GM13977 (cell line): ENCODE results near the gene GCNA.

ENCODE experiments used
- DNase-seq: peaks from one replicate; pipeline ENCODE4 v3.0.0; 2012; ENCODE audit warnings: low spot score
- CTCF ChIP-seq: IDR thresholded peaks from 2 replicates; pipeline ENCODE4 v1.5.1; 2012; ENCODE audit warnings: mild to moderate bottlenecking, control low read depth; ENCODE audit not compliant: insufficient read depth; ENCODE audit errors: extremely low read depth, missing control alignments
- in situ Hi-C: fragments of 300-500 bp; cut with MboI; formaldehyde crosslinking; loops from one replicate; pipeline ENCODE4 v1.12.0; 2022; ENCODE audit warnings: low sequenced_read_pairs, low pct_unique_long_range_greater_than_20kb, mixed read lengths, inconsistent platforms; ENCODE audit not compliant: unreplicated experiment

The GCNA gene, protein sequence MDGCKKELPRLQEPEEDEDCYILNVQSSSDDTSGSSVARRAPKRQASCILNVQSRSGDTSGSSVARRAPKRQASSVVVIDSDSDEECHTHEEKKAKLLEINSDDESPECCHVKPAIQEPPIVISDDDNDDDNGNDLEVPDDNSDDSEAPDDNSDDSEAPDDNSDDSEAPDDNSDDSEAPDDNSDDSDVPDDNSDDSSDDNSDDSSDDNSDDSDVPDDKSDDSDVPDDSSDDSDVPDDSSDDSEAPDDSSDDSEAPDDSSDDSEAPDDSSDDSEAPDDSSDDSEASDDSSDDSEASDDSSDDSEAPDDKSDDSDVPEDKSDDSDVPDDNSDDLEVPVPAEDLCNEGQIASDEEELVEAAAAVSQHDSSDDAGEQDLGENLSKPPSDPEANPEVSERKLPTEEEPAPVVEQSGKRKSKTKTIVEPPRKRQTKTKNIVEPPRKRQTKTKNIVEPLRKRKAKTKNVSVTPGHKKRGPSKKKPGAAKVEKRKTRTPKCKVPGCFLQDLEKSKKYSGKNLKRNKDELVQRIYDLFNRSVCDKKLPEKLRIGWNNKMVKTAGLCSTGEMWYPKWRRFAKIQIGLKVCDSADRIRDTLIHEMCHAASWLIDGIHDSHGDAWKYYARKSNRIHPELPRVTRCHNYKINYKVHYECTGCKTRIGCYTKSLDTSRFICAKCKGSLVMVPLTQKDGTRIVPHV

GRCh38 chrX:71578253-71579135 is at the start of gene GCNA:
Gene GCNA, plus strand, starts transcription at chrX:71578437. Its CDS starts 2,385 bp downstream, at chrX:71580822.
- TF ChIP-seq CTCF = no peak
- peak; percentile 30 for DNase-seq
- in situ Hi-C loops = no loop called here

DNA sequence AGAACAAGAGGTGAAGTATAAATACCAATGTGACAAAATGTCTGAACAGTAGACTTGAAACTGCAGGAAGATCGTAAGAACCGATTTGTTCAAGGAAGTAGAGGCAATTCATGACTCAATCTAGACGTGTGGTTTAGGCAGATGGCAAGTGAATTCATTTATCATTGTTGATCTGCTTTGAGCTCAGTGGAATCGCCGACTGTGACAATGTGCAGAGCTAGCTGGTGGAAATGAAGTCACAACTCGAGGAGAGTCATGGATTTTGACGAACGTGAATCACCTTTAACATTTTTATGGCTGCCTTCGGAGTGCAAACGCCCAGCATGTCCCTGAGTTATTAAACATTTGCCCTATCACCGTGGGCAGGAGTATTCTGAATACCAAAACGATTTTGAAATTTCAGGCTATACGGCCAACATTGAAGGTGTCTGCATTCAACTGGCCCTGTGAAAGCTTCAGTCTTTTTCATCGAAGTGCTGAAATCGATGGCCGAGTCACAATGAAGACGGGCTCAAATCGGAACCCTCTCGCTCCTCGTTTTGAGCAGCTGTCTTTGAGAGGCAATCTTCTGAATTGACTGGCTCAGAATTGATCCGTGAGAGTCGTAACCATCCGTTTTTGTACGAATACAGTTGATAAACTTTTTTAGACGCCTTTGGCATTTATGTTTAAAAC is 46.0 kb upstream of the GCNA start:
- in situ Hi-C loops = no loop called here
- TF ChIP-seq CTCF = no peak
- DNase-seq = no peak

DNA sequence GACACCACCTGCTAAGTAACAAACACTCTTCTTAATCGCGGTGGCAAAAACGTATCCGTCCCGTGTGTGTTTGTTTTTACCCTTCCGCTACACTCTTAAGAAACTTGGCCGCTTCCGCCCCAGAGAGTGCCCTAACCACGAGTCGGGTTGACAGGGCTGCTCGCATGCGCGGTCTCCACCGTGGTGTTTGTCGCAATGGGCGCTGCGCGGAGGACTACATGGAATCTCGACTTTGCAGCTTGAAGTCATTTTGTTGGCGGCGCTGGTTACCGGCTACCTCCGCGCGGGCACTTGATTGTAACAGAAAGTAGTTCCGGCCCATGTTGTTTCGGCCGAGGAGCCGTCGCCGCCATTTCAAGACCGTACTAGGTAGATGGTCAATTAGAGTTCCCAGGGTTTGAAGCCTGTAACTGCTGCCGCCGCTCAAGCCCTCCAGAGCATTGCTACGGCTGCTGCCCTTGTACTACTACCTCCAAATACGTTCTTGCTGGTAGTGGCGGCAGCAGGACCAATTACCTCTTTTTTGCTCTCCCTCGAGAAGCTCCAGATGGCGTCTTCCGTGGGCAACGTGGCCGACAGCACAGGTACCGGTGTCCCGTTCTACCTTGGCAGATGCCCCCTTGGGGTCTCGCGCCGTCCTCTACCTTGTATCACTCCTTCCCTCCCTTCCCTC is 45.3 kb upstream of the GCNA start, which contains the start of gene OGT:
Gene OGT, plus strand, starts transcription at position 352 of the 673 bp plus-strand sequence. Its CDS starts 196 bp downstream, at position 548.
- in situ Hi-C loops = no loop called here
- peak; percentile 60 for DNase-seq
- TF ChIP-seq CTCF = no peak

DNA sequence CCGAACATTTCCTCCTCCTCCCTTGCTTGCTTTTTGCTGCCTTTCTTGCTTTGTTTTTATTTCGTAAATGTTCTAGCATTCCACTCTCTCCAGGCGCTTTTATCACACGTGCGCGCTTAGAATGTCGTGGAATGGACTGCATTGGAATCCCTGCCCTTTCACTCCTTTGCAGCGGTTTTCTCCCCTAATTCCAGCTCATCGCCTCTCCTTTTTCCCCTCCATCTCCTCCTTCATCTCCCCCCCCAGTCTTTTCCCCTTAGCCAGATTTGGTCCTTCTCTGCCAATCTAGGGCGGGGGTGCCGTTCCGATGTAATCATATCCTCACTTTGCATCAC is 44.8 kb upstream of the GCNA start:
- no peak for TF ChIP-seq CTCF
- in situ Hi-C loops = no loop called here
- no peak for DNase-seq

GRCh38 chrX:71533851-71534561 is 44.2 kb upstream of the GCNA start:
- in situ Hi-C loops = no loop called here
- TF ChIP-seq CTCF = no peak
- no peak for DNase-seq
